Measurements from ENCODE around the gene PDZRN4. TPM values are rescaled to one million over a fixed set of nuclear protein-coding genes. Genes with fewer than 3 reads are reported as not detected.
A peak's percentile ranks its signal among the peaks of the same experiment; 100 is the strongest.

PDZRN4 gene
- total and polyA plus RNA-seq, 2 donors (not counting 3 experiments of a cell fraction or from before 2014, with no cell fraction given), result not detected

GRCh38 chr12:41552588-41552987, 364.5 kb downstream of the PDZRN4 start:
- no TSS peak for BruUV-seq (replicated peaks)
- no peak overlapping the region for H3K4me2 ChIP-seq (ENCODE audit: insufficient read depth, low read length)
- H3K27me3 ChIP-seq (ENCODE audit: control insufficient read depth in 2 of 2, insufficient read depth in 2 of 2, low read length in 2 of 2), result no peaks in the 10 kb centered on the region
- no peaks in the 10 kb centered on the region for H3K9me3 ChIP-seq (replicated peaks; ENCODE audit: control insufficient read depth, insufficient read depth, low read length)
- FAIRE-seq (peak; percentile 68), DNase-seq (ENCODE audit: low read depth, low spot score) (peak; percentile 43)
- no peaks in the 10 kb centered on the region for H3K36me3 ChIP-seq (ENCODE audit: control insufficient read depth in 2 of 2, extremely low read depth in 1 of 2, insufficient read depth in 2 of 2, low read length in 2 of 2)
- no peak overlapping the region for H3K4me3 ChIP-seq (replicated peaks in 1 of 3; ENCODE audit: insufficient read depth in 1 of 3, low read depth in 1 of 3, low read length in 3 of 3)
- dilution Hi-C loops (cut with MboI; ENCODE audit: extremely low pct_ligation_motif_present, low sequenced_read_pairs) (no loop called here), intact Hi-C loops (cut with micrococcal nuclease) (no loop called here)
- ChIA-PET CTCF (no interaction called here), POLR2A (no interaction called here)
- H4K20me1 ChIP-seq (replicated peaks; ENCODE audit: control insufficient read depth, extremely low read depth, insufficient read depth, low read length), result no peaks in the 10 kb centered on the region
- no peak overlapping the region for H3K27ac ChIP-seq (ENCODE audit: insufficient read depth, low read depth, low read length)
- H3K4me1 ChIP-seq (ENCODE audit: control insufficient read depth, extremely low read depth, insufficient read depth, low read length), result peaks cover 3% of the 10 kb centered on the region
- no peaks in the 10 kb centered on the region for H3K9me1 ChIP-seq (replicated peaks; ENCODE audit: control insufficient read depth, extremely low read depth, insufficient read depth, low read length)
- peak overlapping the region; percentile 20 for H2AFZ ChIP-seq (ENCODE audit: low read depth, low read length)
- no peak overlapping the region for H3K9ac ChIP-seq (replicated peaks; ENCODE audit: extremely low read depth, insufficient read depth, low read length)
- H3K79me2 ChIP-seq (ENCODE audit: control insufficient read depth, insufficient read depth, low read length), result no peaks in the 10 kb centered on the region
- no peak for TF ChIP-seq POLR2A (IDR thresholded peaks at IDR 0.05; ENCODE audit: low read depth, low read length)
- TF ChIP-seq FOS (IDR thresholded peaks at IDR 0.05; ENCODE audit: borderline replicate concordance, insufficient read depth, low read length), result peak; percentile 55
- no peak for TF ChIP-seq CTCF (IDR thresholded peaks at IDR 0.05; ENCODE audit: extremely low read depth in 1 of 2, insufficient read depth in 1 of 2, low read depth in 1 of 2, low read length in 2 of 2)

GRCh38 chr12:41556176-41556575, 368.1 kb downstream of the PDZRN4 start:
- no peaks in the 10 kb centered on the region for H3K36me3 ChIP-seq (ENCODE audit: control insufficient read depth in 2 of 2, extremely low read depth in 1 of 2, insufficient read depth in 2 of 2, low read length in 2 of 2)
- no peak overlapping the region for H3K9ac ChIP-seq (replicated peaks; ENCODE audit: extremely low read depth, insufficient read depth, low read length)
- no peak overlapping the region for H3K4me3 ChIP-seq (replicated peaks in 1 of 3; ENCODE audit: insufficient read depth in 1 of 3, low read depth in 1 of 3, low read length in 3 of 3)
- intact Hi-C loops (cut with micrococcal nuclease) (no loop called here), dilution Hi-C loops (cut with MboI; ENCODE audit: extremely low pct_ligation_motif_present, low sequenced_read_pairs) (no loop called here)
- CTCF ChIA-PET, result no interaction called here
- no peak overlapping the region for H3K4me2 ChIP-seq (ENCODE audit: insufficient read depth, low read length)
- no TSS peak for BruUV-seq (replicated peaks)
- H2AFZ ChIP-seq (ENCODE audit: low read depth, low read length), result no peak overlapping the region
- POLR2A ChIA-PET, result no interaction called here
- H3K27ac ChIP-seq (ENCODE audit: insufficient read depth, low read depth, low read length), result no peak overlapping the region
- no peaks in the 10 kb centered on the region for H3K79me2 ChIP-seq (ENCODE audit: control insufficient read depth, insufficient read depth, low read length)
- FAIRE-seq (no peak), DNase-seq (ENCODE audit: low read depth, low spot score) (no peak)
- TF ChIP-seq GATA2 (IDR thresholded peaks at IDR 0.05; ENCODE audit: insufficient read depth, insufficient read length, low read depth, low read length), result no peak
- no peak for TF ChIP-seq POLR2AphosphoS5 (IDR thresholded peaks at IDR 0.05; ENCODE audit: insufficient read depth, low read depth, low read length)
- TF ChIP-seq CTCF (IDR thresholded peaks at IDR 0.05; ENCODE audit: extremely low read depth in 1 of 2, insufficient read depth in 1 of 2, low read depth in 1 of 2, low read length in 2 of 2), result no peak
- TF ChIP-seq EZH2 (IDR thresholded peaks at IDR 0.05; ENCODE audit: borderline replicate concordance, low read depth, low read length, severe bottlenecking), result no peak
- TF ChIP-seq MAX (IDR thresholded peaks at IDR 0.05; ENCODE audit: insufficient read depth, insufficient read length), result no peak
- no peak for TF ChIP-seq JUN (IDR thresholded peaks at IDR 0.05; ENCODE audit: borderline replicate concordance, insufficient read depth, insufficient read length, low read depth)
- no peak for TF ChIP-seq FOS (IDR thresholded peaks at IDR 0.05; ENCODE audit: borderline replicate concordance, insufficient read depth, low read length)
- no peak for TF ChIP-seq POLR2A (IDR thresholded peaks at IDR 0.05; ENCODE audit: low read depth, low read length)
- TF ChIP-seq MYC (IDR thresholded peaks at IDR 0.05; ENCODE audit: low read depth, low read length), result no peak
- no peaks in the 10 kb centered on the region for H3K27me3 ChIP-seq (ENCODE audit: control insufficient read depth in 2 of 2, insufficient read depth in 2 of 2, low read length in 2 of 2)
- no peaks in the 10 kb centered on the region for H3K9me3 ChIP-seq (replicated peaks; ENCODE audit: control insufficient read depth, insufficient read depth, low read length)
- peaks cover 3% of the 10 kb centered on the region for H3K4me1 ChIP-seq (ENCODE audit: control insufficient read depth, extremely low read depth, insufficient read depth, low read length)
- no peaks in the 10 kb centered on the region for H4K20me1 ChIP-seq (replicated peaks; ENCODE audit: control insufficient read depth, extremely low read depth, insufficient read depth, low read length)
- H3K9me1 ChIP-seq (replicated peaks; ENCODE audit: control insufficient read depth, extremely low read depth, insufficient read depth, low read length), result no peaks in the 10 kb centered on the region
